HG03460 (cell line): ENCODE measurements around the gene DEPDC5.

ENCODE experiments used
- ATAC-seq: cut with Tn5 transposase; IDR thresholded peaks from one replicate; pipeline ENCODE4 v1.9.1; 2021; ENCODE audit not compliant: unreplicated experiment

The DEPDC5 gene

GRCh38 chr22:31846161-31847115 is 92.6 kb downstream of the DEPDC5 start:
- ATAC-seq = no peak

GRCh38 chr22:31848411-31848810 is 94.6 kb downstream of the DEPDC5 start:
- ATAC-seq = no peak

- ATAC-seq = no peak
Measured at GRCh38 chr22:31850135-31850534, 96.3 kb downstream of the DEPDC5 start.

GRCh38 chr22:31852691-31853421 is 99.0 kb downstream of the DEPDC5 start:
- no peak for ATAC-seq

- ATAC-seq = no peak
Measured at GRCh38 chr22:31853736-31854495, 100.1 kb downstream of the DEPDC5 start.

GRCh38 chr22:31857247-31857646 is 103.4 kb downstream of the DEPDC5 start:
- ATAC-seq = no peak

GRCh38 chr22:31861226-31861840 is 107.5 kb downstream of the DEPDC5 start:
- no peak for ATAC-seq

- ATAC-seq = no peak
Measured at GRCh38 chr22:31866918-31867317, 113.1 kb downstream of the DEPDC5 start.

GRCh38 chr22:31867386-31868153 is 113.8 kb downstream of the DEPDC5 start:
- no peak for ATAC-seq

- no peak for ATAC-seq
Measured at GRCh38 chr22:31869739-31870138, 115.9 kb downstream of the DEPDC5 start.

- no peak for ATAC-seq
Measured at GRCh38 chr22:31870890-31871289, 117.1 kb downstream of the DEPDC5 start.

GRCh38 chr22:31871480-31871879 is 117.7 kb downstream of the DEPDC5 start:
- no peak for ATAC-seq

GRCh38 chr22:31872209-31872608 is 118.4 kb downstream of the DEPDC5 start:
- no peak for ATAC-seq

GRCh38 chr22:31874821-31875220 is 121.0 kb downstream of the DEPDC5 start:
- no peak for ATAC-seq

- ATAC-seq = no peak
Measured at GRCh38 chr22:31876156-31876920, 122.5 kb downstream of the DEPDC5 start.

GRCh38 chr22:31879585-31879984 is 125.8 kb downstream of the DEPDC5 start:
- no peak for ATAC-seq

- ATAC-seq = no peak
Measured at GRCh38 chr22:31881200-31881599, 127.4 kb downstream of the DEPDC5 start.

GRCh38 chr22:31881865-31882264 is 128.0 kb downstream of the DEPDC5 start:
- no peak for ATAC-seq

GRCh38 chr22:31882971-31883370 is 129.2 kb downstream of the DEPDC5 start:
- ATAC-seq = no peak
